SH-SY5Y (cell line): ENCODE data around the gene CPA1.

ENCODE experiments used
- GATA2 ChIP-seq: IDR thresholded peaks from 2 replicates; pipeline ENCODE4 v1.6.1; 2011; ENCODE audit warnings: mild to moderate bottlenecking, low read depth, low read length
- GATA3 ChIP-seq: IDR thresholded peaks from 2 replicates; pipeline ENCODE4 v1.6.1; 2011; ENCODE audit warnings: low read depth, mild to moderate bottlenecking, low read length, moderate library complexity

DNA sequence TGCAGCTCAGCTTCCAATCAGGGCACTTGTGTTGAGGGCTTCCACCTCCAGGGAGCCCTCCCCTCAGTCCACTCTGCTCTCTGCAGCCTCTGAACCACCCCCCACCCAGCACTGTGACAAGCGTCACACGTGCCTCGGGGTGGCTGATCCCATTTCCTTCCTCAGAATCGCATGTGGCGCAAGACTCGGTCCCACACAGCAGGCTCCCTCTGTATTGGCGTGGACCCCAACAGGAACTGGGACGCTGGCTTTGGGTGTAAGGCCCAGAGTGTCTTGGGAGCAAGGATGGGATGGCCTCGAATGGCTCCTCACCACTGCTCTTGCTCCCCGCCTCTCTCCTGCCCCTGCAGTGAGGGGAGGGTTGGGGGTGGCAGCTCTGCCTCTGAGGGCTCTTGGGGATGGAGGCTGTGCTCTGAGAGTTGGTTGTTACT, 4.1 kb downstream of the CPA1 start:
- TF ChIP-seq GATA2 (no peak), GATA3 (no peak)
